Peyer's patch (tissue), 4 donors: ENCODE measurements around the gene EML4. TPM values are rescaled to one million over a fixed set of nuclear protein-coding genes. Genes with fewer than 3 reads are reported as not detected.

Source experiments
- DNase-seq, 3 donors: peaks; one replicate each; pipeline ENCODE4 v3.0.0-alpha.2; 2017 to 2019
- H3K27ac ChIP-seq, 4 donors: fragments of 200-600 bp; sonication (generic); one replicate each; pipeline ENCODE4 v1.5.1; 2016 to 2019
- H3K27me3 ChIP-seq, 2 donors: fragments of 200-600 bp; sonication (generic); one replicate each; pipeline ENCODE4 v1.5.1; 2019
- H3K36me3 ChIP-seq, 3 donors: fragments of 200-600 bp; sonication (generic); one replicate each; pipeline ENCODE4 v1.5.1; 2016 to 2019
- H3K4me1 ChIP-seq, 4 donors: fragments of 200-600 bp; sonication (generic); one replicate each; pipeline ENCODE4 v1.5.1; 2016 to 2019
- H3K4me3 ChIP-seq, 4 donors: fragments of 200-600 bp; sonication (generic); 1 replicate in 3 of 4; 2 replicates in 1 of 4; pipeline ENCODE4 v1.5.1; 2016 to 2019; ENCODE audit warnings: mild to moderate bottlenecking in 1 of 4
- H3K9me3 ChIP-seq, 4 donors: fragments of 200-600 bp; sonication (generic); one replicate each; pipeline ENCODE4 v1.5.1; 2016 to 2019; ENCODE audit warnings: mild to moderate bottlenecking in 1 of 4
- CTCF ChIP-seq, 6 experiments: fragments of 450-650 bp in 4 of 6; fragments of 200-600 bp in 2 of 6; sonication (generic) in 1 of 6; IDR thresholded peaks; one replicate each; pipeline ENCODE4 v1.5.1; 2017 to 2019; ENCODE audit warnings: antibody characterized with exemption in 6 of 6, mild to moderate bottlenecking in 3 of 6, moderate library complexity in 1 of 6
- POLR2A ChIP-seq, 2 donors: fragments of 450-650 bp; IDR thresholded peaks; one replicate each; pipeline ENCODE4 v1.5.1; 2017; ENCODE audit warnings: antibody characterized with exemption in 2 of 2, mild to moderate bottlenecking in 2 of 2, moderate library complexity in 2 of 2
- total RNA-seq, 4 donors: library from RNA; depleted of rRNA; stranded (reverse); fragments of >200 nt; gene quantifications; one replicate each; pipeline ENCODE4 v1.1.0, GENCODE V29; 2016

Gene EML4
- total RNA-seq, 4 donors from 2014 or later, result 73.7 to 115 (median 84.4) TPM

DNA sequence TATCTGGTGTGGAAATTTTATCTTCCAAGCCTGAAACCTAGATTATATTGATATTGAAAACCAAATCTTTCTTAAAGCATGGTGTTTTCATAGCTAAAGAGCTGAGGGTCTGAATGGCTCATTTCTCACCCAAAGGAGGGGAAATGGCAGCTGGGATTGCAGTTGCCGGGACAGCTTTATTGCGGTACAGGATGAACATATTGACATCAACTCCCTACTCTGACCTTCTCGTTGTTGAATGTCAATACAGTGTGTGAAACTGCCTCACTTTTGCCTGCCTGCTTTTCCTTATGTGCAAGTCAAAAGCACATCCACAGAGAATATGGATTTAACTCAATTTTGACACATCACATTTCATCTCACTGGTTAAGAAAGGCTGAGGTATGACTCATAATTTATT lies 195.5 kb downstream of the EML4 start:
- TF ChIP-seq POLR2A (IDR thresholded peaks at IDR 0.05) (no peak), CTCF (IDR thresholded peaks at IDR 0.05) (no peak)
- no peaks in the 10 kb centered on the region for H3K9me3 ChIP-seq

DNA sequence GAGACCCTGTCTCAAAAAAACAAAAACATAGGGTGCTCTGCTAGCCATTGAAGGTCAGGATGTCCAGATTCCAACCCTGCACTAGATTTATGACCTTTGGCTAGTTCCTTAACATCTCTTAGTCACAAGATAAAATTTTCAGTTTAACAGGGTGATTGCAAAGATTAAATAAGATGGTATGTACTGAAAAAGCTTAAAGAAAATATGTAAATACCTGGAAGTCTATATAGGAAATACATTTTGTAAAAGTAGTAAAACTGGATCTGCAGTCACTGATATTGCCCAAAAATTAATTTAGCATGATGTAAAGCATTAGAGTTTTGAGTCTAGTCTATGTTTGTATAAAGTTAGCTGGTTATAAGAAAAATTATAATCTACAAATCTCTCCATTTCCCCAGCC lies 197.3 kb downstream of the EML4 start:
- no peak for DNase-seq

More for the DNA sequence above, 195.5 kb downstream of the EML4 start:
- Histone ChIP-seq H3K4me1 (peaks cover 0 to 3% (median under 1%) of the 10 kb centered on the region in 4 donors), H3K27me3 (no peaks in the 10 kb centered on the region), H3K27ac (no peak overlapping the region), H3K4me3 (no peak overlapping the region), H3K36me3 (no peaks in the 10 kb centered on the region)
- DNase-seq, result no peak

GRCh38 chr2:42367835-42368234 lies 198.7 kb downstream of the EML4 start:
- Histone ChIP-seq H3K4me3 (no peak overlapping the region), H3K27me3 (no peaks in the 10 kb centered on the region), H3K36me3 (no peaks in the 10 kb centered on the region), H3K9me3 (no peaks in the 10 kb centered on the region), H3K27ac (no peak overlapping the region), H3K4me1 (peaks cover 0 to 9% (median 0%) of the 10 kb centered on the region in 4 donors)
- DNase-seq, result no peak
- no peak for TF ChIP-seq POLR2A (IDR thresholded peaks at IDR 0.05)
- no peak for TF ChIP-seq CTCF (IDR thresholded peaks at IDR 0.05)

More for the DNA sequence above, 197.3 kb downstream of the EML4 start:
- H3K27ac ChIP-seq, result no peak overlapping the region
- TF ChIP-seq POLR2A (IDR thresholded peaks at IDR 0.05), result no peak
- TF ChIP-seq CTCF (IDR thresholded peaks at IDR 0.05), result no peak
- H3K36me3 ChIP-seq, result no peaks in the 10 kb centered on the region
- H3K4me3 ChIP-seq, result no peak overlapping the region
- H3K27me3 ChIP-seq, result no peaks in the 10 kb centered on the region
- H3K9me3 ChIP-seq, result no peaks in the 10 kb centered on the region
- H3K4me1 ChIP-seq, result no peaks in the 10 kb centered on the region

GRCh38 chr2:42368817-42369531 lies 199.8 kb downstream of the EML4 start:
- Histone ChIP-seq H3K9me3 (no peaks in the 10 kb centered on the region), H3K27ac (no peak overlapping the region), H3K4me1 (peaks cover 0 to 9% (median 0%) of the 10 kb centered on the region in 4 donors), H3K4me3 (no peak overlapping the region), H3K27me3 (no peaks in the 10 kb centered on the region), H3K36me3 (no peaks in the 10 kb centered on the region)
- DNase-seq, result no peak
- TF ChIP-seq CTCF (IDR thresholded peaks at IDR 0.05), result no peak
- no peak for TF ChIP-seq POLR2A (IDR thresholded peaks at IDR 0.05)

DNA sequence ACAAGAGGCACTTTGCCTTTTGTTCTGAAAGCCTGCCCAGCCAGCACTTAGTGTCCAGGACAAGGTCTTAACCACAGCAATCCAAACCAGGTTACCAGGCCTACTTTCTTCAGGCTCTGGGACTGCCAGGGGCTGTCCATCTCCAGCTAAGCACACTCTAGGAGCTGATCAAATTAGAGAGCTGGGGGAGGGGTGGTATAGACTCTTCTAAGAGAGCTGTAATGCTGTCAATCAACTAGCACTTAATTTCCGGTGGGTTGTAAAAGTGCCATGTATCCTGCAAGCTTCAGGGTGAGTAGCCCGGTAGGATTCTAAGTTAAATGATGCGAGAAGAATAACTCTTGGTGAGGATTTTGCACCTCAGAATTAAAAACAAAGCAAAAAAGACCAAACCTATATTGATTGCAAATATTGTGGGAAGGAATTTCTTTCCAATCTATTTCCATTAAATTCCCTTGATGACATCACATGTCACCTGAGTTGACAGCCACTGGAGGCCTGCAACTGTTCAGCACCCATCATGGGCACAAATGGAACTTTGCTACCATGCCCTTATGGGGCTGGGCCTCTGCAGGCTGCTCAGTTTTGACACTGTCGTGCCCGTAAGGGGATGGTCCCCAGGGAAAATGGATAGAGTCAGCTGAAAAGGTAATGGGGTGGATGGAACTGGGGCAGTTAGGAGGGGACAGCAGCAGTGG lies 200.5 kb downstream of the EML4 start:
- Histone ChIP-seq H3K9me3 (no peaks in the 10 kb centered on the region), H3K36me3 (no peaks in the 10 kb centered on the region), H3K27me3 (no peaks in the 10 kb centered on the region), H3K4me3 (no peak overlapping the region), H3K4me1 (peaks cover 0 to 9% (median 0%) of the 10 kb centered on the region in 4 donors), H3K27ac (no peak overlapping the region)
- DNase-seq, result no peak
- no peak for TF ChIP-seq CTCF (IDR thresholded peaks at IDR 0.05)
- TF ChIP-seq POLR2A (IDR thresholded peaks at IDR 0.05), result no peak
